Left renal cortex interstitium (tissue), 4 donors: ENCODE measurements around the gene SLC35F1. TPM values are rescaled to one million over a fixed set of nuclear protein-coding genes. Genes with fewer than 3 reads are reported as not detected.

Source experiments
- DNase-seq, 4 donors: peaks; one replicate each; pipeline ENCODE4 v3.0.0-alpha.2; 2013; ENCODE audit warnings: low read depth in 4 of 4, low spot score in 2 of 4, missing footprints in 1 of 4
- polyA plus RNA-seq, 4 donors: library from polyadenylated mRNA; unstranded; fragments of 120-200 nt; gene quantifications; one replicate each; pipeline ENCODE4 v1.2.1, GENCODE V29; 2013; ENCODE audit not compliant: insufficient read length in 4 of 4

The SLC35F1 gene
- polyA plus RNA-seq, 4 donors = 2.0 to 3.5 (median 3.2) TPM

DNA sequence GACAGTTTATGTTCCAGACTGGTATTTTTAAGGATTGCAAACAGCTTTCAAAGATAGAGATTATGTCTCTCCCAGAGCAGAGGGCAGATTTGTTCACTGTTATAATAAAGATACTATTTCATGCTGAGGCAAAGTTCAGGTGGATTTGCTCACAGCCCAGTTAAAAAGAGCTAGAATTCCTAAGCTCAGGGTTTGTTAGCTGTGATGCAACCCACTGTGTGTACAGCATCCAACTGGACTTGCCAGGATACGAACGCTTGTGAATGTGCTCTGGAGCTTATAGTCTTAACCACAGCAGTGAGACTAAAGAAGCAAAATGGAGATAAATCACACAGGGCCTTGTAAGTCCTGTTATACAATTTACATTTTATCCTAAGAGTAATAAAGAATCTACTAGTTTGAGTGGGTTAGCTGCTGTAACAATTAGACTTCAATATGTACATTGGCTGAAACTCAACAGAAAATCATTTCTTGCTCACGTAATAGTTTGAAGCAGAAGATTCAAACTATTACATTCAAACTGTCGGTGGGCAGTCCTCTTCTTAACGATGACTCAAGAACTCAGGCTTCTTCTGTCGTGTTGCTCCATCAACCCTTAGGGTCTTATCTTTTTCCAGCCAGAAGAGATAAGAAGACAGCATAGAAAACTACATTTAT, 437.1 kb downstream of the SLC35F1 start:
- no peak for DNase-seq

GRCh38 chr6:118350881-118351430, 443.9 kb downstream of the SLC35F1 start:
- DNase-seq = no peak

GRCh38 chr6:118353564-118353963, 446.5 kb downstream of the SLC35F1 start:
- DNase-seq = no peak

GRCh38 chr6:118354641-118355040, 447.6 kb downstream of the SLC35F1 start:
- DNase-seq = no peak

GRCh38 chr6:118356054-118356453, 449.0 kb downstream of the SLC35F1 start:
- DNase-seq = no peak

- DNase-seq = no peak
These were observed 449.6 kb downstream of the SLC35F1 start for GRCh38 chr6:118356686-118357085.

Other genes starting within 250 kb of the SLC35F1 start
- gene NUS1, start 231.8 kb upstream of the SLC35F1 start, polyA plus RNA-seq = 10 to 100 TPM; 46.3 to 58.4 (median 54.8) TPM